HCT116 (cell line): ENCODE results near the gene IBA57. TPM values are rescaled to one million over a fixed set of nuclear protein-coding genes. Genes with fewer than 3 reads are reported as not detected.

Experiments
- ATAC-seq: fragments of 200-7000 bp; cut with Tn5 transposase; 2 replicates; pipeline ENCODE4 v1.9.1; 2020; ENCODE audit warnings: mild to moderate bottlenecking, moderate library complexity
- BruUV-seq: library from RNA; stranded (reverse); fragments of 400-500 nt; replicated peaks from 2 replicates; lab custom pipeline; 2021; lab: Mats Ljungman, UMichigan
- CTCF ChIA-PET: fragments of 300-600 bp; sonication (Branson Sonifier 250); formaldehyde crosslinking; loops from one replicate; lab custom pipeline; 2021; ENCODE audit warnings: antibody characterized with exemption; lab: Charles Lee
- POLR2A ChIA-PET: fragments of 300-600, 350-600 bp; sonication (Branson Sonifier 250); formaldehyde crosslinking; loops from one replicate; lab custom pipeline; 2021; ENCODE audit warnings: antibody characterized with exemption; lab: Charles Lee
- RAD21 ChIA-PET, 2 experiments: fragments of 300-600 bp; sonication (Branson Sonifier 250); formaldehyde crosslinking; loops; one replicate each; lab custom pipeline; 2023; ENCODE audit warnings: low total read pairs in 2 of 2; ENCODE audit not compliant: uncharacterized antibody in 2 of 2, unreplicated experiment in 2 of 2, low non-redundant PET in 1 of 2; lab: Charles Lee
- DNase-seq: peaks from one replicate; pipeline ENCODE4 v3.0.0-alpha.2; 2010; ENCODE audit warnings: low read depth, low spot score
- H2AFZ ChIP-seq: fragments of 200-600 bp; shearing (Covaris generic), sonication (generic); 2 replicates; pipeline ENCODE4 v1.6.1; 2017; ENCODE audit warnings: low read depth, mixed run types, mixed read lengths, antibody characterized with exemption, low read length; ENCODE audit not compliant: poor library complexity, severe bottlenecking
- H3K27ac ChIP-seq: 2 replicates; pipeline ENCODE4 v1.5.1; 2012; ENCODE audit warnings: low read depth, low read length
- H3K27me3 ChIP-seq: fragments of 200-600 bp; sonication (generic); 2 replicates; pipeline ENCODE4 v1.6.1; 2016; ENCODE audit warnings: mixed run types, low read length, mixed read lengths; ENCODE audit not compliant: insufficient read depth
- H3K36me3 ChIP-seq, 2 experiments: fragments of 200-500 bp in 1 of 2; fragments of 200-600 bp in 1 of 2; sonication (Bioruptor generic) in 1 of 2; sonication (generic) in 1 of 2; 2 replicates each; pipeline versions ENCODE4 v1.5.1 to v1.6.1; 2014 to 2016; ENCODE audit warnings: low read length in 2 of 2, inconsistent platforms in 1 of 2, mixed read lengths in 1 of 2, mixed run types in 1 of 2; ENCODE audit not compliant: insufficient read depth in 2 of 2, control insufficient read depth in 1 of 2
- H3K4me1 ChIP-seq, 2 experiments: fragments of 200-600 bp in 1 of 2; sonication (generic) in 1 of 2; 2 replicates each; pipeline versions ENCODE4 v1.5.1 to v1.6.1; 2012 to 2017; ENCODE audit warnings: low read length in 2 of 2, inconsistent platforms in 1 of 2, mild to moderate bottlenecking in 1 of 2, mixed read lengths in 1 of 2, mixed run types in 1 of 2, moderate library complexity in 1 of 2; ENCODE audit not compliant: insufficient read depth in 2 of 2, control insufficient read depth in 1 of 2
- H3K4me2 ChIP-seq: fragments of 200-600 bp; sonication (generic); 2 replicates; pipeline ENCODE4 v1.6.1; 2017; ENCODE audit warnings: mixed run types, low read length, mixed read lengths
- H3K4me3 ChIP-seq, 2 experiments: fragments of 200-600 bp in 1 of 2; sonication (generic) in 1 of 2; replicated peaks in 1 of 2; 2 replicates each; pipeline ENCODE4 v1.5.1; 2011 to 2016; ENCODE audit warnings: low read length in 2 of 2, control low read depth in 1 of 2, low read depth in 1 of 2, mild to moderate bottlenecking in 1 of 2, mixed read lengths in 1 of 2, mixed run types in 1 of 2
- H3K79me2 ChIP-seq: fragments of 200-600 bp; sonication (generic); 2 replicates; pipeline ENCODE4 v1.6.1; 2017; ENCODE audit warnings: mild to moderate bottlenecking, mixed run types, low read length, moderate library complexity, mixed read lengths; ENCODE audit not compliant: insufficient read depth
- H3K9ac ChIP-seq: fragments of 200-600 bp; sonication (generic); 2 replicates; pipeline ENCODE4 v1.6.1; 2016; ENCODE audit warnings: low read length, mixed read lengths
- H3K9me2 ChIP-seq: fragments of 200-600 bp; sonication (generic), shearing (Covaris generic); 2 replicates; pipeline ENCODE4 v1.6.1; 2017; ENCODE audit warnings: mixed run types, mild to moderate bottlenecking, moderate library complexity; ENCODE audit not compliant: insufficient read depth
- H3K9me3 ChIP-seq, 2 experiments: fragments of 200-500 bp in 1 of 2; fragments of 200-600 bp in 1 of 2; sonication (Bioruptor generic) in 1 of 2; sonication (generic) in 1 of 2; 2 replicates each; pipeline ENCODE4 v1.6.1; 2014 to 2017; ENCODE audit warnings: low read length in 2 of 2, mixed read lengths in 2 of 2, inconsistent platforms in 1 of 2, low read depth in 1 of 2, mild to moderate bottlenecking in 1 of 2, mixed run types in 1 of 2, moderate library complexity in 1 of 2; ENCODE audit not compliant: control insufficient read depth in 1 of 2, insufficient read depth in 1 of 2
- H4K20me1 ChIP-seq: fragments of 200-600 bp; sonication (generic), shearing (Covaris generic); 2 replicates; pipeline ENCODE4 v1.6.1; 2017; ENCODE audit warnings: mixed run types, mild to moderate bottlenecking, moderate library complexity; ENCODE audit not compliant: insufficient read depth
- ATF3 ChIP-seq: IDR thresholded peaks from 2 replicates; pipeline ENCODE4 v1.6.1; 2012
- CEBPB ChIP-seq: IDR thresholded peaks from 2 replicates; pipeline ENCODE4 v1.6.1; 2012; ENCODE audit warnings: low read depth
- SRF ChIP-seq: IDR thresholded peaks from 2 replicates; pipeline ENCODE4 v1.6.1; 2012; ENCODE audit warnings: low read depth
- TCF7L2 ChIP-seq: IDR thresholded peaks from 2 replicates; pipeline ENCODE4 v1.7.0; 2011; ENCODE audit warnings: borderline replicate concordance, inconsistent platforms; ENCODE audit not compliant: insufficient read depth, insufficient read length; ENCODE audit errors: extremely low read depth
- intact Hi-C: fragments of 100-400 bp; cut with micrococcal nuclease; formaldehyde crosslinking; loops from 2 replicates; pipeline ENCODE4 v1.10.0; 2022
- total RNA-seq: library from RNA; stranded (reverse); gene quantifications from one replicate; pipeline ENCODE4 v1.2.1, GENCODE V29; 2021; ENCODE audit not compliant: unreplicated experiment
- TF ChIP-seq, protein P1 (sequence below): IDR thresholded peaks from 2 replicates; pipeline ENCODE4 v1.6.1; 2012; ENCODE audit warnings: low read depth

Gene IBA57
- total RNA-seq, 1 experiment from 2014 or later, result 11.6 TPM

- ATAC-seq, result no peak
- H3K4me1 ChIP-seq, result no peaks in the 10 kb centered on the region
- H3K4me2 ChIP-seq, result no peak overlapping the region
- H3K36me3 ChIP-seq, result no peaks in the 10 kb centered on the region
- H4K20me1 ChIP-seq, result no peaks in the 10 kb centered on the region
- no peak for DNase-seq
- H3K9ac ChIP-seq, result no peak overlapping the region
- intact Hi-C loops, result no loop called here
- CTCF ChIA-PET, result interaction anchor here (2.5 kb wide), 1 partner anchor 10 kb away, joined by 8 read pairs; no protein-coding TSS in a partner anchor
- BruUV-seq, result no TSS peak
- no peaks in the 10 kb centered on the region for H3K79me2 ChIP-seq
- no peak overlapping the region for H3K27ac ChIP-seq
- RAD21 ChIA-PET, result no interaction called here
- H3K9me2 ChIP-seq, result no peaks in the 10 kb centered on the region
- H3K4me3 ChIP-seq, result no peak overlapping the region
- POLR2A ChIA-PET, result no interaction called here
- H2AFZ ChIP-seq, result no peak overlapping the region
- H3K9me3 ChIP-seq, result peaks cover 0 to 5% of the 10 kb centered on the region in 2 experiments; a peak in 2 of 4 replicates
- H3K27me3 ChIP-seq, result no peaks in the 10 kb centered on the region
- TF ChIP-seq TCF7L2 (no peak), ATF3 (no peak), CEBPB (no peak), SRF (no peak)
- TF ChIP-seq, protein P1, sequence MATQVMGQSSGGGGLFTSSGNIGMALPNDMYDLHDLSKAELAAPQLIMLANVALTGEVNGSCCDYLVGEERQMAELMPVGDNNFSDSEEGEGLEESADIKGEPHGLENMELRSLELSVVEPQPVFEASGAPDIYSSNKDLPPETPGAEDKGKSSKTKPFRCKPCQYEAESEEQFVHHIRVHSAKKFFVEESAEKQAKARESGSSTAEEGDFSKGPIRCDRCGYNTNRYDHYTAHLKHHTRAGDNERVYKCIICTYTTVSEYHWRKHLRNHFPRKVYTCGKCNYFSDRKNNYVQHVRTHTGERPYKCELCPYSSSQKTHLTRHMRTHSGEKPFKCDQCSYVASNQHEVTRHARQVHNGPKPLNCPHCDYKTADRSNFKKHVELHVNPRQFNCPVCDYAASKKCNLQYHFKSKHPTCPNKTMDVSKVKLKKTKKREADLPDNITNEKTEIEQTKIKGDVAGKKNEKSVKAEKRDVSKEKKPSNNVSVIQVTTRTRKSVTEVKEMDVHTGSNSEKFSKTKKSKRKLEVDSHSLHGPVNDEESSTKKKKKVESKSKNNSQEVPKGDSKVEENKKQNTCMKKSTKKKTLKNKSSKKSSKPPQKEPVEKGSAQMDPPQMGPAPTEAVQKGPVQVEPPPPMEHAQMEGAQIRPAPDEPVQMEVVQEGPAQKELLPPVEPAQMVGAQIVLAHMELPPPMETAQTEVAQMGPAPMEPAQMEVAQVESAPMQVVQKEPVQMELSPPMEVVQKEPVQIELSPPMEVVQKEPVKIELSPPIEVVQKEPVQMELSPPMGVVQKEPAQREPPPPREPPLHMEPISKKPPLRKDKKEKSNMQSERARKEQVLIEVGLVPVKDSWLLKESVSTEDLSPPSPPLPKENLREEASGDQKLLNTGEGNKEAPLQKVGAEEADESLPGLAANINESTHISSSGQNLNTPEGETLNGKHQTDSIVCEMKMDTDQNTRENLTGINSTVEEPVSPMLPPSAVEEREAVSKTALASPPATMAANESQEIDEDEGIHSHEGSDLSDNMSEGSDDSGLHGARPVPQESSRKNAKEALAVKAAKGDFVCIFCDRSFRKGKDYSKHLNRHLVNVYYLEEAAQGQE, result no peak
Measured at GRCh38 chr1:228120857-228121489, 44.6 kb upstream of the IBA57 start.
